Kidney (tissue), 14 donors: ENCODE results near the gene C1QTNF3. TPM values are rescaled to one million over a fixed set of nuclear protein-coding genes. Genes with fewer than 3 reads are reported as not detected.

Experiments used
- DNase-seq, 5 donors: peaks; one replicate each; pipeline ENCODE4 v3.0.0-alpha.2; 2013 to 2020
- FAIRE-seq: peaks from 2 replicates; lab custom pipeline; 2012; peaks lifted over from hg19 to GRCh38; lab: Jason Lieb, UNC
- H3K27ac ChIP-seq, 2 donors: one replicate each; pipeline ENCODE4 v1.7.0; 2013; ENCODE audit warnings: low read depth in 2 of 2, low read length in 2 of 2, inconsistent platforms in 1 of 2
- H3K27me3 ChIP-seq: one replicate; pipeline ENCODE4 v1.7.1; 2013; ENCODE audit warnings: low read length, inconsistent platforms; ENCODE audit not compliant: control insufficient read depth, insufficient read depth
- H3K36me3 ChIP-seq, 3 donors: one replicate each; pipeline versions ENCODE4 v1.7.0 to v1.7.1; 2013; ENCODE audit warnings: low read length in 3 of 3, control low read depth in 1 of 3, inconsistent platforms in 1 of 3; ENCODE audit not compliant: insufficient read depth in 3 of 3, control insufficient read depth in 2 of 3
- H3K4me1 ChIP-seq, 3 donors: one replicate each; pipeline versions ENCODE4 v1.7.0 to v1.7.1; 2013; ENCODE audit warnings: low read length in 3 of 3, inconsistent platforms in 1 of 3, low read depth in 1 of 3; ENCODE audit not compliant: control insufficient read depth in 2 of 3, insufficient read depth in 2 of 3
- H3K4me3 ChIP-seq, 3 donors: one replicate each; pipeline versions ENCODE4 v1.7.0 to v1.8.1; 2013; ENCODE audit warnings: low read length in 3 of 3, control low read depth in 1 of 3, inconsistent platforms in 1 of 3
- H3K9ac ChIP-seq, 3 donors: one replicate each; pipeline versions ENCODE4 v1.7.0 to v1.7.1; 2013; ENCODE audit warnings: low read length in 3 of 3, control low read depth in 1 of 3, inconsistent platforms in 1 of 3
- H3K9me3 ChIP-seq, 3 donors: one replicate each; pipeline versions ENCODE4 v1.7.0 to v1.7.1; 2013; ENCODE audit warnings: low read length in 3 of 3, control low read depth in 1 of 3, inconsistent platforms in 1 of 3; ENCODE audit not compliant: control insufficient read depth in 2 of 3, insufficient read depth in 1 of 3
- CTCF ChIP-seq: IDR thresholded peaks from 3 replicates; pipeline ENCODE4 v1.5.1; 2012; ENCODE audit warnings: mild to moderate bottlenecking, moderate library complexity, borderline replicate concordance; ENCODE audit not compliant: insufficient read depth; ENCODE audit errors: extremely low read depth
- intact Hi-C: fragments of 100-400 bp; cut with DNase I; formaldehyde crosslinking; loops from one replicate; pipeline ENCODE4 v1.11.1; 2022
- polyA plus RNA-seq: library from polyadenylated mRNA; stranded (reverse); fragments of 350-450 nt; fragmentation: Illumina TruSeq; extraction: RNeasy Lipid Tissue Mini Kit (QIAGEN cat#74804); gene quantifications from one replicate; pipeline ENCODE4 v1.2.3, GENCODE V29; 2014; ENCODE audit warnings: low read depth, low replicate concordance; ENCODE audit not compliant: insufficient read depth
- total RNA-seq: library from RNA; stranded (reverse); fragmentation: NEBNext Ultra II Directional; extraction: Animal tissue kit (Norgen Biotek cat#: 25700); gene quantifications from one replicate; pipeline ENCODE4 v1.2.1, GENCODE V29; 2021
- donor health status: control.
- donor health status: control.
- donor health status: control.
- donor health status: control.
- donor health status: control.
- donor health status: DM: yes; HTN: yes; CAD: no.
- donor health status: Normal renal cell carcinoma (clear cell type).

C1QTNF3 gene
- total and polyA plus RNA-seq, 2 donors from 2014 or later = 6.3 to 38.4 TPM

- no peak for FAIRE-seq
- H3K36me3 ChIP-seq = no peaks in the 10 kb centered on the region
- intact Hi-C loops = no loop called here
These were observed 73.2 kb downstream of the C1QTNF3 start for GRCh38 chr5:33969572-33970452.

GRCh38 chr5:33968211-33969005, 74.6 kb downstream of the C1QTNF3 start:
- H3K27ac ChIP-seq = no peak overlapping the region
- intact Hi-C loops = no loop called here
- H3K4me1 ChIP-seq = no peaks in the 10 kb centered on the region
- no peak overlapping the region for H3K9ac ChIP-seq
- DNase-seq (no peak), FAIRE-seq (no peak)
- H3K9me3 ChIP-seq = no peaks in the 10 kb centered on the region
- H3K4me3 ChIP-seq = no peak overlapping the region
- no peaks in the 10 kb centered on the region for H3K27me3 ChIP-seq
- TF ChIP-seq CTCF = no peak
- H3K36me3 ChIP-seq = no peaks in the 10 kb centered on the region

More at GRCh38 chr5:33969572-33970452, 73.2 kb downstream of the C1QTNF3 start:
- H3K27ac ChIP-seq = no peak overlapping the region
- H3K4me1 ChIP-seq = no peaks in the 10 kb centered on the region
- DNase-seq = peak in 3 of 5 donors; percentile 21 to 78 (median 46)
- H3K9ac ChIP-seq = no peak overlapping the region
- no peak overlapping the region for H3K4me3 ChIP-seq
- H3K27me3 ChIP-seq = no peaks in the 10 kb centered on the region
- TF ChIP-seq CTCF = peak; percentile 78
- no peaks in the 10 kb centered on the region for H3K9me3 ChIP-seq

Other genes with a start within 250 kb of the C1QTNF3 start
- gene ADAMTS12, start 151.2 kb downstream of the C1QTNF3 start, total RNA-seq = 2.0 TPM
- 0.75 TPM for gene ADAMTS12, start 151.2 kb downstream of the C1QTNF3 start, polyA plus RNA-seq
- gene RXFP3, start 106.8 kb downstream of the C1QTNF3 start, total RNA-seq = not detected
- gene RXFP3, start 106.8 kb downstream of the C1QTNF3 start, polyA plus RNA-seq = not detected
- gene SLC45A2, start 58.5 kb downstream of the C1QTNF3 start, total RNA-seq = 0.22 TPM
- 0.22 TPM for gene SLC45A2, start 58.5 kb downstream of the C1QTNF3 start, polyA plus RNA-seq
- 291 TPM for gene AMACR, start 35.2 kb downstream of the C1QTNF3 start, total RNA-seq
- gene AMACR, start 35.2 kb downstream of the C1QTNF3 start, polyA plus RNA-seq = 155 TPM